Measurements from ENCODE around the gene TDP1.
A peak's percentile ranks its signal among the peaks of the same experiment; 100 is the strongest.

The TDP1 gene

DNA sequence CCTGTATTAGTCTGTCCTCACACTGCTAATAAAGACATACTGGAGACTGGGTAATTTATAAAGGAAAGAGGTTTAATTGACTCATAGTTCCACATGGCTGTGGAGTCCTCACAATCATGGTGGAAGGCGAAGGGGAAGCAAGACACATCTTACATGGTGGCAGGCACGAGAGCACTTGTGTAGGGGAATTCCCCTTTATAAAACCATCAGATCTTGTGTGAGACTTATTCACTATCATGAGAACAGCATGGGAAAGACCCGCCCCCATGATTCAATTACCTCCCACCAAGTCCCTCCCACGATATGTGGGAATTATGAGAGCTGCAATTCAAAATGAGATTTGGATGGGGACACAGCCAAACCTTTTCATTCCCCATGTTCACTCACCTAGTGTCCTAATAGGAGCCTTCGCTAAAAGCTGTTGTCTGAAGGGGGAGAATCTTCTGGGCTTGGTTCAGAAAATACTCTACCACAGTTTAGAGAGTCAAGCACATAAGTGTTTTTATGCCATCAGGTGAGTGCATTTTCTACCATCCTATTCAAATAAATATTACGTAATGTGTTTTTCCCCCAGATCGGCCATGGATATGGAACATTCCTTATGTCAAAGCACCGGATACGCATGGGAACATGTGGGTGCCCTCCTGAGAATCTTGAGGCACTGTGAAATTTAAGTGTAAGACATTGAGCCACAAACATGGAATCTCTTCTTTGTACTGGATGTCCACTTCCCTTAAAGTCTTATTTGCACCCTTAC, 86.9 kb downstream of the TDP1 start:
- TF ChIP-seq, protein P1, sequence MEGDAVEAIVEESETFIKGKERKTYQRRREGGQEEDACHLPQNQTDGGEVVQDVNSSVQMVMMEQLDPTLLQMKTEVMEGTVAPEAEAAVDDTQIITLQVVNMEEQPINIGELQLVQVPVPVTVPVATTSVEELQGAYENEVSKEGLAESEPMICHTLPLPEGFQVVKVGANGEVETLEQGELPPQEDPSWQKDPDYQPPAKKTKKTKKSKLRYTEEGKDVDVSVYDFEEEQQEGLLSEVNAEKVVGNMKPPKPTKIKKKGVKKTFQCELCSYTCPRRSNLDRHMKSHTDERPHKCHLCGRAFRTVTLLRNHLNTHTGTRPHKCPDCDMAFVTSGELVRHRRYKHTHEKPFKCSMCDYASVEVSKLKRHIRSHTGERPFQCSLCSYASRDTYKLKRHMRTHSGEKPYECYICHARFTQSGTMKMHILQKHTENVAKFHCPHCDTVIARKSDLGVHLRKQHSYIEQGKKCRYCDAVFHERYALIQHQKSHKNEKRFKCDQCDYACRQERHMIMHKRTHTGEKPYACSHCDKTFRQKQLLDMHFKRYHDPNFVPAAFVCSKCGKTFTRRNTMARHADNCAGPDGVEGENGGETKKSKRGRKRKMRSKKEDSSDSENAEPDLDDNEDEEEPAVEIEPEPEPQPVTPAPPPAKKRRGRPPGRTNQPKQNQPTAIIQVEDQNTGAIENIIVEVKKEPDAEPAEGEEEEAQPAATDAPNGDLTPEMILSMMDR (conservative IDR thresholded peaks at IDR 0.05; ENCODE audit: low read length): no peak
- H3K4me3 ChIP-seq (ENCODE audit: low read length): no peak overlapping the region
- no peak for DNase-seq (ENCODE audit: low read depth)

DNA sequence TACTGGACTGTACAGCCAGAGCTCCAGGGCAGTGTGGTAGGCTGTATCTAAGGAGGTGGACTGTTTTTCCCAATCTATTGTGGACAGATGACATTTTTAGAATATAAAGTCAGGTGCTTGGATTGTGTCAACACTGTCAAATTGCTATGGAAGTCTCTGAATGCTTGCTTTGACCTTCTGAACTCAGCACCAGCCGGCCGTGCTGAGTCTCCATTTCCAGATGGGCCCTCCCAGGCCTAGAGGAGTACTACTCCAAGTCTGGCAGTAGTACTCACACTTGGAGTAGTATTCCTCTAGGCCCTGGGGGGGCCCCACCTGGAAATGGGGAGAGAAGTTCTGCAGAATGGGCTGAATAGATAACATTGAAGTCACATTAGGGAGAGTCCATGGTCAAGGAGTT, 89.9 kb downstream of the TDP1 start:
- H3K4me3 ChIP-seq (ENCODE audit: low read length): no peak overlapping the region
- TF ChIP-seq, protein P1 (conservative IDR thresholded peaks at IDR 0.05; ENCODE audit: low read length): no peak
- DNase-seq (ENCODE audit: low read depth): no peak

DNA sequence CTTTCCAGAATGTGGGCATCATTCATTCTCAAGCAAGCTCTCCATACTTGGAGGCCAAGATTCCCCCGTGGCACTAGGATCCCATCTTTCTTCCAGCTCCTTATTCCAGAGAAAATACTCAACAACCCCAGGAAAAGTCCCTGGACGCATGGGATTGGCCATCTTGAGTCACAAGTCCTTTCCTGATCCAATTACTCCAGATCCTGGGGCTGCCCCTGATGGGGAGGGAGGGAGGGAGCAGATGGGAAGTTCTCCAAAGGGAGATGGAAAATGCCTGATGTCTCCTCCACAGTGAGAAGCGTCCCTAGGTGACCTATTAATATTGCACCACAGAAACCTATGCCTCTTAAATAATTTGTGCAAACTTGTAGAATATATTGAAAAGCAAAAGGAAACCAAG, 93.7 kb downstream of the TDP1 start:
- no peak overlapping the region for H3K4me3 ChIP-seq (ENCODE audit: low read length)
- no peak for DNase-seq (ENCODE audit: low read depth)
- TF ChIP-seq, protein P1 (conservative IDR thresholded peaks at IDR 0.05; ENCODE audit: low read length): no peak

DNA sequence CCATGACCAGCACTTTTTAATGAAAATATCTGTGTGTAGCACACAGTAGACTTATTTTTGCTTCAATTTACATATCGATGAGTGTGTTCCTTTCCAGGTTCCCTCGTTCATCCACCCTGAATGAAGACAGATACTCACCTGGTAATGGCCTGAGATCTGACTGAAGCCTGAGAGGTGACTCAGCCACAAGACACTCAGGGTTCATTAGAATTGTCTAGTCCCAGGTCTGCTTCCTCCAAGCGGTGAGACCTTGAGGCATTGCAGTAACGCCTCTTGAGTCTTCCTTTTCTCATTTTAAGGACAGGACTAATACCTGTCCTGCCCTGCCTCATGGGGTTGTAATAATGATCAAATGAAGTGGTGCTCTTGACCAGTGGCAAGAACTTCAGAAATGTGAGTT, 94.5 kb downstream of the TDP1 start:
- H3K4me3 ChIP-seq (ENCODE audit: low read length): no peak overlapping the region
- TF ChIP-seq, protein P1 (conservative IDR thresholded peaks at IDR 0.05; ENCODE audit: low read length): no peak
- no peak for DNase-seq (ENCODE audit: low read depth)

GRCh38 chr14:90053044-90053443, 97.3 kb downstream of the TDP1 start:
- peak; percentile 27 for DNase-seq (ENCODE audit: low read depth)
- TF ChIP-seq, protein P1 (conservative IDR thresholded peaks at IDR 0.05; ENCODE audit: low read length): no peak
- no peak overlapping the region for H3K4me3 ChIP-seq (ENCODE audit: low read length)

DNA sequence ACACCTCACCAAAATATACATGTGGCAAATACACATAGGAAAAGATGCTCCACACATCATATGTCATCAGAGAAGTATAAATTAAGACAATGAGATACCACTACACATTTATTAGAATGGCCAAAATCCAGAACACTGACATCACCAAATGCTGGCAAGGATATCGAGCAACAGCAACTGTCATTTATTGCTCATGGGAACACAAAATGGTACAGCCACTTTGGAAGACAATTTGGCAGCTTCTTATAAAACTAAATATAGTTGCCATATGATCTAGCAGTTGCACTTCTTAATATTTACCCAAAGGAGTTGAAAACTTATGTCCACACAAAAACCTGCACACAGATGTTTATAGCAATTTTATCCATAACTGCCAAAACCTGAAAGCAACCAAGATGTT, 99.1 kb downstream of the TDP1 start:
- no peak overlapping the region for H3K4me3 ChIP-seq (ENCODE audit: low read length)
- no peak for DNase-seq (ENCODE audit: low read depth)
- TF ChIP-seq, protein P1 (conservative IDR thresholded peaks at IDR 0.05; ENCODE audit: low read length): no peak

DNA sequence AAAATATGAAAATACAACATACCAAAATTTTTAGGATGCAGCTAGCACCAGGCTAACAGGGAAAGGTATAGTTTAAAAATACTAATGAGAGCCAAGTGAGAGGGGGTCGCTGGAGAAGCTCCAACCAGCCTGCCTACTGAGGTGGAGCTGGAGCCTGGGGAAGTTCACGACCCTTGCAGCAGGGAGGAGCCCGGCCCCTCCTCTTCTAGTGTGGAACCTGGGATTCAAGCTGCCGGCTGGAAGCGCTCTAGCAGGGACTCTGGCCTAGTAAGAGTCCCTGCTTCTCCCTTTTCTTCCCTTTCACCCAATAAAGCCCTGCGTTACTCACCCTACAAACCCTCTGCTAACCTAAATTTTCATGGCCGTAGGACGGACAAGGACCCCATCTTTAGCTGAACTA, 101.1 kb downstream of the TDP1 start:
- TF ChIP-seq, protein P1 (conservative IDR thresholded peaks at IDR 0.05; ENCODE audit: low read length): no peak
- no peak for DNase-seq (ENCODE audit: low read depth)
- no peak overlapping the region for H3K4me3 ChIP-seq (ENCODE audit: low read length)

Measured in AG10803 (cell line).